HL-60 (cell line): ENCODE data around the gene RNF121.

Experiments used
- DNase-seq, 2 experiments: peaks; one replicate each; pipeline ENCODE4 v3.0.0-alpha.2; 2010 to 2020; ENCODE audit warnings: low read depth in 1 of 2, low spot score in 1 of 2
- H3K27ac ChIP-seq: fragments of 250-450 bp; sonication (Bioruptor Pico); replicated peaks from 2 replicates; pipeline ENCODE4 v1.5.1; 2020; ENCODE audit warnings: mild to moderate bottlenecking, moderate library complexity
- H3K27me3 ChIP-seq: fragments of 250-450 bp; sonication (Bioruptor Pico); 2 replicates; pipeline ENCODE4 v1.5.1; 2021; ENCODE audit warnings: mild to moderate bottlenecking, moderate library complexity; ENCODE audit not compliant: insufficient read depth, poor library complexity, severe bottlenecking
- H3K4me3 ChIP-seq: replicated peaks from 2 replicates; pipeline ENCODE4 v1.5.1; 2011; ENCODE audit warnings: mild to moderate bottlenecking, control low read depth, low read length; ENCODE audit not compliant: insufficient read depth
- CTCF ChIP-seq: IDR thresholded peaks from one replicate; pipeline ENCODE4 v1.5.1; 2011; ENCODE audit warnings: low read length, control low read depth, inconsistent platforms; ENCODE audit not compliant: insufficient read depth
- GABPA ChIP-seq: IDR thresholded peaks from 2 replicates; pipeline ENCODE4 v1.6.1; 2012; ENCODE audit warnings: low read depth
- POLR2AphosphoS5 ChIP-seq: IDR thresholded peaks from 2 replicates; pipeline ENCODE4 v1.6.1; 2012; ENCODE audit warnings: low read depth
- REST ChIP-seq: IDR thresholded peaks from 2 replicates; pipeline ENCODE4 v1.6.1; 2012; ENCODE audit warnings: low read depth; ENCODE audit not compliant: insufficient replicate concordance
- SPI1 ChIP-seq: IDR thresholded peaks from 2 replicates; pipeline ENCODE4 v1.6.1; 2012; ENCODE audit warnings: low read depth, mild to moderate bottlenecking, borderline replicate concordance

The RNF121 gene

GRCh38 chr11:71931245-71931602, 2.4 kb downstream of the RNF121 start:
- H3K27ac ChIP-seq, result no peak overlapping the region
- TF ChIP-seq GABPA, result no peak
- TF ChIP-seq SPI1, result no peak
- TF ChIP-seq REST, result no peak
- no peak for TF ChIP-seq POLR2AphosphoS5
- no peak for TF ChIP-seq CTCF
- no peak for DNase-seq
- no peak overlapping the region for H3K4me3 ChIP-seq
- H3K27me3 ChIP-seq, result no peaks in the 10 kb centered on the region

GRCh38 chr11:71933141-71933933, 4.5 kb downstream of the RNF121 start:
- DNase-seq, result no peak
- no peak overlapping the region for H3K4me3 ChIP-seq
- H3K27ac ChIP-seq, result no peak overlapping the region
- H3K27me3 ChIP-seq, result no peaks in the 10 kb centered on the region
- TF ChIP-seq REST (no peak), POLR2AphosphoS5 (no peak), GABPA (no peak), CTCF (no peak)

- peak in 1 of 2 experiments; percentile 47 for DNase-seq
- Histone ChIP-seq H3K27ac (no peak overlapping the region), H3K27me3 (no peaks in the 10 kb centered on the region), H3K4me3 (no peak overlapping the region)
- TF ChIP-seq SPI1, result peak; percentile 63; the same call in 1 of the 2 replicates
- TF ChIP-seq GABPA, result no peak
- TF ChIP-seq POLR2AphosphoS5, result no peak
- no peak for TF ChIP-seq REST
- no peak for TF ChIP-seq CTCF
Observed at GRCh38 chr11:71934213-71934612, 5.4 kb downstream of the RNF121 start.
